ENCODE measurements around the gene TSKS.

The TSKS gene

DNA sequence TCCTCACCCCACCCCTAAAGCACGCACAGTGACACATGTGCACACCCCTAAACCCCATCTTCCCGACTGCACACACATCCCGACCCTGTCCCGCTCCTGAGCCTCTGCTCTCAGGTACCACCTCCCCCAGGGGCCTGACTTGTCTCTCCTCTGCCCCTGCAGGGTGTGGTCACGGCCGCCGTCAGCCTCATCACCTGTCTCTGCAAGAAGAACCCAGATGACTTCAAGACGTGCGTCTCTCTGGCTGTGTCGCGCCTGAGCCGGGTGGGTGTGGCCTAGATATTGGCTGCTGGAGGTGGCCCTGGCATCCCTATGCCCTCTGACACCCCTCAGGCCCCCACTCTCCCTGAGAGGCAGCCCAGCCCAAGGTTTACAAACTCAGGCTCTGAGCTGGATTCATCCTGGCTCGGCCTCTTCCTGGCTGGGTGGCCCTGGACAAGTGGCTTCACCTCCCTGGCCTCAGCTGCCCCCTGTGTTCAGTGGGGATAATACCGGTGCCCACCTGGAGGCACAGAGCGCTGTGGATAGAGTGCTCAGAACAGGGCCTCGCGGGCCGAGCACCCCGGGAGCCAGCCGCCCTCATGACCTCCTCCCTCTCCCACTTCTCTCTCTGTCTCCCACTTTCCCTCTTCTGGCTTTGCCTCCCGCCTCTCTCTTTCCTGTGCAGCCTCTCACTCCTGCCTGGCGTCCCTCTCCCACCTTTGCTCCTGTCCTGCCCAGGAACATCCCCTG lies 29.9 kb upstream of the TSKS start:
- no peak for DNase-seq

DNA sequence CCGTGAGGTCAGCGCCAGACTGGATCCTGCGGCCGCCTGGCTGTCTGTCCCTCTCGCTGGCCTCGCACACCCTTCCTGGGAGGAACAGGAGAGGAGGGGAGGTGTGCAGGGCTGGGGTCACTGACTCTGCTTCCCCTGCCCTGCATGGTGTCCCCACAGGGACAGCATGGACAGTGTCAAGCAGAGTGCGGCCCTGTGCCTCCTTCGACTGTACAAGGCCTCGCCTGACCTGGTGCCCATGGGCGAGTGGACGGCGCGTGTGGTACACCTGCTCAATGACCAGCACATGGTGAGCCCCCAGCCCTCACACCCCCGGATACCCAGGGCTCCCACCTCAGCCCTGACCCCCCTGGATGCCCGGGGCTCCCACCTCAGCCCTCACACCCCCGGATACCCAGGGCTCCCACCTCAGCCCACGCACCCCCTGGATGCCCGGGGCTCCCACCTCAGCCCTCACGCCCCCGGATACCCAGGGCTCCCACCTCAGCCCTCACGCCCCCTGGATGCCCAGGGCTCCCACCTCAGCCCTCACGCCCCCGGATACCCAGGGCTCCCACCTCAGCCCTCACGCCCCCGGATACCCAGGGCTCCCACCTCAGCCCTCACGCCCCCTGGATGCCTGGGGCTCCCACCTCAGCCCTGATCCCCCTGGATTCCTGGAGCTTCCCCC lies 28.8 kb upstream of the TSKS start:
- DNase-seq: no peak

GRCh38 chr19:49790866-49791265 lies 27.8 kb upstream of the TSKS start:
- DNase-seq: no peak

- no peak for DNase-seq
These were observed 25.8 kb upstream of the TSKS start for GRCh38 chr19:49788857-49789256.

DNA sequence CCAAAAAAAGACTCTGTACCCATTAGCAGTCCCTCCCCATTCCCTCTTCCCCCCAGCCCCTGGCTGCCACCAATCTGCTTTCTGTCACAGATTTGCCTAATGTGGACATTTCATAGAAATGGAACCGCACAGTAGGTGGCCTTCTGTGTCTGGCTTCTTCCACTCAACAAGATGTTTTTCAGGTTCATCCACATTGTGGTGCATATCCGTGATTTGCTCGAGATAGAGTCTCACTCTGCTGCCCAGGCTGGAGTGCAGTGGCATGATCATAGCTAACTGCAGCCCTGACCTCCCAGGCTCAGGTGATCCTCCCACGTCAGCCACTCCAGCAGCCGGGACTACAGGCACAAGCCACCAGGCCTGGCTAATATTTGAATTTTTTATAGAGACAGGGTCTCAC lies 24.6 kb upstream of the TSKS start:
- no peak for DNase-seq

- no peak for DNase-seq
These were observed 23.3 kb upstream of the TSKS start for GRCh38 chr19:49786376-49786820.

GRCh38 chr19:49782515-49782914 lies 19.4 kb upstream of the TSKS start:
- no peak for DNase-seq

DNA sequence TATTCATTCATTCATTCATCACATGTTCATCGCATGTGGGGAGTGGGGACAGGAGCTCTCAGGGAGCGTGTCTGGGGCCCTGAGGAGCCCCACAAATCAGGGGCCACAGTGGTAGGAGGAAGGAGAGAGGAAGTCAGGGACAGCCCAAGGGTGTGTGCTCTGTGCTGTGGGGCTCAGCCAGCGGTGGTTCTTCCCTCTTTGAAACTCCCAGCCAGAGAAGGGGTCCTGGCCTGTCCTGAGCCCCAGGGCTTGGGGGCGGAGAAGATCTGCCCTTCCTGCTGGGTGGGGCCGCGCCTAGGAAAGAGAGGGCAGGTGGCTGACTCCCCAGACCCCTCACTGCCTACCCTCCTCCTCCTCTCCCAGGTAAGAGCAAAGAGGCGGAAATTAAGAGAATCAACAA lies 18.3 kb upstream of the TSKS start:
- no peak for DNase-seq

- no peak for DNase-seq
These were observed 17.8 kb upstream of the TSKS start for GRCh38 chr19:49780861-49781260.

DNA sequence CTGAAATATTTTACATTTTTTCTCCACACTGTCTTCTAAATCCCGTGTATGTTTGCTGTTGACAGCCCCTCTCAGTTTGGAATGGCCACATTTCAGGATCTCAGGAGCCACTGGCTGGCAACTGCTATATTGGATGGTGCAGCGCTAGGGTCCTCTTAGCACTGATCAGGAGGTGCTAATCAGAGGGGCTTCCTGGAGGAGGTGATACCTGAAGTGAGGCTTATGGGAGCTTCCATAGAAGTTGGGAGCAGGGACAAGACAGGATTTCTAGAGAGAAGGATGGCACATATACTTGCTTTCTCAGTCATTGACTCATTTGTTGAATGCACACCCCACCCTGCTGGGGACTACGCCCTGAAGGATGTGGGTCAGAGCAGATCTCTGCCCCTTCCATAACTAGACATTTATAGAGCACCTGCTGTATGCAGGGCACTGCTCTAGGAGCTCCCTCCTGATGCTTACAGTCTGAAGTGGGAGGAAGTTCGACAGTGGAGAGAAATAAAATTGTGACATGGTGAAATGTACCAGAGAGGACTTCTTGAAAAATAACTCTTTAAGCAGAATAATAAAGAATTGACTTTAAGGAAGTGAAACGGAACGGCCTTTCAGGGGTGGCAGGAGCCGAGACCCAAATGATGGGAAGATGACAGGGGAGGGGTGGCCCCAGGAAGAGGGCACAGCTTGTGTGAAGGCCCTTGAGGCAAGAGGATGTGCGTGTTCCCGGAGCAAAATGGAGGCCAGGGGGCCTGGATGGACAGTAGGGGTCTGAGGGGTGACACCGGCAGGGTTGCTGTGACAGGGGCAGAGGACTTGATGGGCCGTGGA lies 16.8 kb upstream of the TSKS start:
- DNase-seq: no peak

GRCh38 chr19:49776371-49776764 lies 13.3 kb upstream of the TSKS start:
- no peak for DNase-seq

DNA sequence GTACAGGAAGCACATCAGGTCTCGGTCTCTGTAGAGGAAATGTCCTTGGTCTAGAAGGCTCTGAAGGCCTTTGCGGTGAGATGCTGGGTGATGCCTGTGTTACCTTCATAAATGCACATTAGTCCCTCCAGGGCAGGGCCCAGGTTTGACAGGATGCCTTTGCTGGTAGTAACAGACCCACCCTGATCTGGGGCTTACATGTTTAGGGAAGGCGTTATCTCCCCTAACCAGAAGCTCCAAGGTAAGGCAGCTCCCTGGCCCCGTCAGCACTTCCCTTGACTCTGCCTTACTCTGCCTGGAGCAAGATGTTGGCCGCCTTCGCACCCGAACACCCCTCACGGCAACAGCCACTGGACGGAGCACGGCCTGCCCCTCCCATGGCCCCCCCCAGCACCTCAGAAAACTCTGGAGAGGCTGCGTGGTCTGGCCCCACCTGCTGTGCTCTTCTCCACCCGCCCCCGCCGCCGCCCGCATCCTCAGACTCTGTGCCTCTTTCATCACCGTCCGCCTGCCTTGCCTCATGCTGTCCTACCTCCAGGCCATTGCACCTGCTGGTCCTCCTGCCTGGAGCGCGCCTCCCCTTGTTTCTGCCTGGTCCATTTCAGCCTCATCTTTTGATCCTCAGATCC lies 12.8 kb upstream of the TSKS start:
- no peak for DNase-seq

GRCh38 chr19:49774969-49775368 lies 11.9 kb upstream of the TSKS start:
- DNase-seq: no peak

GRCh38 chr19:49773663-49774350 lies 10.7 kb upstream of the TSKS start:
- DNase-seq: no peak

GRCh38 chr19:49772850-49773432 lies 9.8 kb upstream of the TSKS start:
- no peak for DNase-seq

GRCh38 chr19:49771674-49772139 lies 8.6 kb upstream of the TSKS start:
- DNase-seq: no peak

GRCh38 chr19:49770529-49770928 lies 7.4 kb upstream of the TSKS start:
- DNase-seq: no peak

DNA sequence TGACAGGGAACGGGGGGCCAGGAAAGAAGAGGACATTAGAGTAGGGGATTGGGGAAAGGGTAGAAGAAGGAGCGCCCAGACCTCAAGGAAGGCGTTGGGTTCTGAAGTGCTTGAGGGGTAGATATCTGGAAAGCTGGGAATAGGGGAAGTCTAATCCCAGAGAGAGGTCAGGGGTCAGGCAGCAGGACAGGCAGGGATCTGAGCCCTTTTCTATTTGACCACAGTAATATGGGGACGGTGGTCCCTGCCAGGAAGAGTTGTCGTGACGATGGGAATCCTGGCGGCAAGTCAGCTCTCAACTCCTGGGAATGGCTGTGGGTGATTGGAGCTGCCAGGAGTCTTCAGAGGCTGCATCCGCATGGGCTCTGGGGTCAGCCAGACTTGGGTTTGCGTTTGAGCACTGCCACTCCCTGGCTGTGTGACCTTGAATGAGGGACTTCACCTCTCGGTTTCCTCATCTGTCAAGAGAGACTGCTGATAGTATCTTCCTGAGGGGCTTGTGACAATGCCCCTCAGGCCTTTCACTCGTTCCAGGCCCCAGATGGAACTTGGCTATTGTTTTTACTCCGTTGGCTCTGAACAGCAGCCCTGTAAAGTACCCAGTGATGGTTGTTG lies 5.0 kb upstream of the TSKS start:
- DNase-seq: no peak

DNA sequence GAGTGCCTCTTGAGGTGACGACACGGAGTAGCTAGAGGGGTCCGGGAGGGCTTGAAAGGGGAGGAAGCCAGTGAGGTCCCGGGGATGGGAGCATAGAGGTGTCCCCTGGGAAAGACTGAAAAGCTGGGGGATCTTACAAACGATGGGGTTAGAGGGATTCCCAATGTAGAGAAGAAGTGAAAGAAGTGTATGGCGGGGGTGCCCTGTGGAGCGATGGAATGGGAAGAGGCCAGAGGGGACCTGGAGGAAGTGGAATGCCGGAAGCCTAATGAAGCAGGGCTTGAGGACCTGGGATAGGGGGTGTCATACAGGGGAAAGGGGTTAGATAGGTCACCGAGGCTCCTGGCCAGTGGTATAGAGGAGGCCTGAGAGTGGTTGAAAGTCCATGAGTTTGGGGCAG lies 4.3 kb upstream of the TSKS start:
- no peak for DNase-seq

DNA sequence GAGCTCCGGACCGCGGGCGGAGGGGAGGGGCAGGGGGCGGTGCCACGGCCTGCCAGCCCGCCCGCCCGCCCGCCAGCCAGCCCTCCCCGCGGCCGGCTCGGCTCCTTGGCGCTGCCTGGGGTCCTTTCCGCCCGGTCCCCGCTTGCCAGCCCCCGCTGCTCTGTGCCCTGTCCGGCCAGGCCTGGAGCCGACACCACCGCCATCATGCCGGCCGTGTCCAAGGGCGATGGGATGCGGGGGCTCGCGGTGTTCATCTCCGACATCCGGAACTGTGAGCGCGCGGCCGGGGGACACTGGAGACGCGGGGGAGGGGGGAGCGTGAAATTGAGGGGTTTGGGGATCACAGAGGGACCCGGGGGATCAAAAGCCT lies 3.8 kb upstream of the TSKS start, which contains the start of gene AP2A1:
TSS of gene AP2A1 (plus strand) at position 72 of the 370 bp plus-strand sequence. CDS start at position 205, 133 bp downstream.
- DNase-seq: no peak
